Measurements from ENCODE around the gene DLG2.
A peak's percentile ranks its signal among the peaks of the same experiment; 100 is the strongest.

DLG2 gene

DNA sequence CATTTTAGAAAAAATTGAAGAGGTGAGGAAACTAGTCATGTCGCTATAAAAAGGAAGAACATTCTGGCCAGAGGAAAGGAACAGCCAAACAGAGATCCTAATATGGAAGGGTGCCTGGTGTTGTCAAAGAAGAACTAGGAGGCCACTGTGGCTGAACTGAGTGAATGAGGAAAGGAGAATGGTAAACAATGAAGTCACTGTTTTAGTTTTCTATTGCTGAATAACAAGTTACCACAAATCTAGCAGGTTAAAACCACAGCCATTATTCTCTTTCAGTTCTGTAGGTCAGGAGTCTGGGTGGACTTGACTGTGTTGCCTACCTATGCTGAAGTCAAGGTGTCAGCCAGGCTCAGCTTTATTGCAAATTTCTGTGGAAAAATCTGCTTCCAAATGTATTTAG lies 1791.7 kb downstream of the DLG2 start:
- no peak for DNase-seq (ENCODE audit: low read depth)
- no peak overlapping the region for H3K4me3 ChIP-seq (replicated peaks; ENCODE audit: low read depth, low read length)
- TF ChIP-seq, protein P1, sequence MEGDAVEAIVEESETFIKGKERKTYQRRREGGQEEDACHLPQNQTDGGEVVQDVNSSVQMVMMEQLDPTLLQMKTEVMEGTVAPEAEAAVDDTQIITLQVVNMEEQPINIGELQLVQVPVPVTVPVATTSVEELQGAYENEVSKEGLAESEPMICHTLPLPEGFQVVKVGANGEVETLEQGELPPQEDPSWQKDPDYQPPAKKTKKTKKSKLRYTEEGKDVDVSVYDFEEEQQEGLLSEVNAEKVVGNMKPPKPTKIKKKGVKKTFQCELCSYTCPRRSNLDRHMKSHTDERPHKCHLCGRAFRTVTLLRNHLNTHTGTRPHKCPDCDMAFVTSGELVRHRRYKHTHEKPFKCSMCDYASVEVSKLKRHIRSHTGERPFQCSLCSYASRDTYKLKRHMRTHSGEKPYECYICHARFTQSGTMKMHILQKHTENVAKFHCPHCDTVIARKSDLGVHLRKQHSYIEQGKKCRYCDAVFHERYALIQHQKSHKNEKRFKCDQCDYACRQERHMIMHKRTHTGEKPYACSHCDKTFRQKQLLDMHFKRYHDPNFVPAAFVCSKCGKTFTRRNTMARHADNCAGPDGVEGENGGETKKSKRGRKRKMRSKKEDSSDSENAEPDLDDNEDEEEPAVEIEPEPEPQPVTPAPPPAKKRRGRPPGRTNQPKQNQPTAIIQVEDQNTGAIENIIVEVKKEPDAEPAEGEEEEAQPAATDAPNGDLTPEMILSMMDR (IDR thresholded peaks at IDR 0.05; ENCODE audit: low read length, missing control alignments): no peak

DNA sequence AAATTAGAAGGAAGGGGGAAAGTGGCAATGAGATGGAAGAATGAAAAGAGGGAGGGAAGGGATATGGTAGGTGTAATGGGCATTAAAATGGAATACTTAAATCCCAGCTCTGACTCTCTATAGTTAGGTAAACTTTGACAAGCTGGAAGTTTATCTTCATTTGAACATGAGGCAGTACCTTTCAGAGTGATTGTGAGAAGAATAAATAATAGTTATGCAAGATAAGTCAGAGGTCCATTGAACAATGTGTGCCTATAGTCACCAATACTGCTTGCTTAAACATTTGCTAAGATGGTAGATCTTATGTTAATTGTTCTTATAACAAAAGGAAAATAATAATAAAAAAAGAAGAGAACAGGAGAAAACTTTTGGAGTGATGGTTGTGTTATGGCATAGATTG lies 1795.2 kb downstream of the DLG2 start:
- TF ChIP-seq, protein P1 (IDR thresholded peaks at IDR 0.05; ENCODE audit: low read length, missing control alignments): no peak

DNA sequence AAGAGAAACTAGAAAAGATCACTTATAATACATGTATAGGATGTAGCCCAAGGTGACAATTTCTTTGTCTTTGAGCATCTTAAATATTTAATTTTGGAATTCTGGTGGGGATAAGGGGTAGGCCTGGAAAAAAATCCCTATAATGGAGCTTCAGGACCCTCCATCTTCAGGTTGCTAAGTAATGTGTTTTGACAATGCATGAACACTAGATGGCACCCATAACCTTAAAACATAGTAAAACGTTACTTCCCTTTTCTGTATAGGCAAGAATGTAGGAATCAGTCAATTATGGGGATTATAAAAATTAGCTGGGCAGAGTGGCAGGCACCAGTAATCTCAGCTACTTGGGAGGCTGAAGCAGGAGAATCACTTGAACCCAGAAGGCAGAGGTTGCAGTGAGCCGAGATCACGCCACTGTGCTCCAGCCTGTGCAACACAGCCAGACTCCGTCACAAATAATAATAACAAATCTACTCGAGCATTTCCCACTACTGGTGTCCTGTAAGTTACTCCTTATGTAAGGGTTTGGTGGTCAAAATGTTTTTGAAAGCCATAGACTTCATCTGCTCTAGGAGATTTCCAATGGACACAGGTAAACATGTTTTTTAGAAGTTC lies 1799.1 kb downstream of the DLG2 start:
- DNase-seq (ENCODE audit: low read depth): peak; percentile 62
- TF ChIP-seq, protein P1 (IDR thresholded peaks at IDR 0.05; ENCODE audit: low read length, missing control alignments): peak; percentile 63
- no peak overlapping the region for H3K4me3 ChIP-seq (replicated peaks; ENCODE audit: low read depth, low read length)

More for the DNA sequence above, 1795.2 kb downstream of the DLG2 start:
- no peak overlapping the region for H3K4me3 ChIP-seq (replicated peaks; ENCODE audit: low read depth, low read length)
- DNase-seq (ENCODE audit: low read depth): no peak

DNA sequence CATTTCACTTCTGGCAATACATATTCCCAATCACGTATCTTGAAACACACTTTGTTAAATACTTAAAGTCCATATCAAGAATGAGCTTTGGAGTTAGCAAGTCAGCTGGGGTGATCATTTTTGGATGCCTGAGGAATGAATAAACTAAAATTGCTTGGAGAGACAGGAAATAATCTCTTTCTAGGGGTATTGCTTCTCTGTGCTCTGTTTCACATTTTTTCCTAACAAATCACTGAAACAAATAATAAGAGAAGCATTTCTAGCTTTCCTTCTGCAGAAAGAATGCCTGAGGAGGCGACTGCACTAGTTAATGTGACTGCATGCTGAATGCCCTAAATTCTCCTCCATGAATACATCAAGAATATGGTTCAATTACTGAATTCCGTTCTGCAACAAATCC lies 1799.6 kb downstream of the DLG2 start:
- peak; percentile 16 for DNase-seq (ENCODE audit: low read depth)
- TF ChIP-seq, protein P1 (IDR thresholded peaks at IDR 0.05; ENCODE audit: low read length, missing control alignments): no peak
- no peak overlapping the region for H3K4me3 ChIP-seq (replicated peaks; ENCODE audit: low read depth, low read length)

DNA sequence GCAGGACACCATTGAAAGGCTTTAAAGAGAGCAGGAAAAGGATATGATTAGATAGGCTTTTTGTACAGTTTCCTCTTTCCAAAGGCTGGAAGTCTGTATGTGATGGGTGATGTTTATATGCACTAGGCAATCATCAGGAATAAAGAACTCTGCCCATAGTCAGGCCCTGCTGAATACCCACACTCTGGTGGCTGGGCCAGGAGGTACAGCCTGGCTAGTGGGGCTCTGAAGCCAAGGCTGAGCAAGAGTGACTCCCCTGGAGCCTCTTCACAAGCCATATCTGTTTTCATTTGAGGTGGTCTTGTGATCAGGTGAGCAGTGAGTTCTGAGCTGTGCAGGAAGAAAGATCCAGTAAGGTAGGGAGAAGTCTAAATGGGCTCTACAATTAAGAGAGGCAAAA lies 1801.1 kb downstream of the DLG2 start:
- TF ChIP-seq, protein P1 (IDR thresholded peaks at IDR 0.05; ENCODE audit: low read length, missing control alignments): no peak
- no peak overlapping the region for H3K4me3 ChIP-seq (replicated peaks; ENCODE audit: low read depth, low read length)
- DNase-seq (ENCODE audit: low read depth): no peak

DNA sequence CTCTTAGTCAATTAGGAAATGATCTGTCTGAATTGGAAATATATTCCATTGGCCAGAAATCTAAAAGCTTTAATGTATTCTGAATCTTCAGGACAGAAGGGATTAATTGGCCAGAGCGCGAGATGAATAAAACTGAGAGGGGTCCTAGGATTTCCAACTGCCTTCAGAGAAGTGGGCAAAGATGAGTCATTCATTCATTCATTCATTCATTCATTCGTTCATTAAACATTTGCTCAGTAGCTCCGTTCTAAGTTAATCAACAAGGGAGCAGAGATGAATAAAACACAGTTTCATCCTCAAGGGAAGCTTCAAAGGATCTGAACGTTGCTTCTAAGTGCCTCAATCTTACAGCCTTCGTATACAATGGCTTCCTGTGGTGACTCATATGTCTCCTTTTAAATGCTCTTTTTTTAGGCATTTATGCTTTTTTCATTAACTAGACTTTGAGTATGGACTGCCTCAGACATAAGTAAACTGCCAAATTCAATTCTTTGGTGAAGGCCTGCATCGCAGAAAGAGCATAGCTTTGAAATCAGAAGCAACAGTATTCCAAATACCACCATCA lies 1803.6 kb downstream of the DLG2 start:
- TF ChIP-seq, protein P1 (IDR thresholded peaks at IDR 0.05; ENCODE audit: low read length, missing control alignments): no peak
- no peak overlapping the region for H3K4me3 ChIP-seq (replicated peaks; ENCODE audit: low read depth, low read length)
- DNase-seq (ENCODE audit: low read depth): peak; percentile 37
